A549 (cell line): ENCODE results near the gene ZNF185. TPM values are rescaled to one million over a fixed set of nuclear protein-coding genes. Genes with fewer than 3 reads are reported as not detected.

ENCODE experiments used
- ATAC-seq, 2 experiments: fragments of 200-7000 bp in 1 of 2; fragments of >200 bp in 1 of 2; cut with Nextera tagmentation in 1 of 2; cut with Tn5 transposase in 1 of 2; 3 replicates each; pipeline versions ENCODE4 v1.8.0 to v1.9.1; 2018 to 2020; ENCODE audit warnings: mild to moderate bottlenecking in 1 of 2, moderate library complexity in 1 of 2
- CTCF ChIA-PET: fragments of 300-600 bp; sonication (Branson Sonifier 250); formaldehyde crosslinking; extraction: SDS; loops from one replicate; lab custom pipeline; 2021; ENCODE audit warnings: antibody characterized with exemption, inconsistent platforms; lab: Yijun Ruan, JAX
- POLR2A ChIA-PET: fragments of 350-600 bp; formaldehyde crosslinking; extraction: SDS; loops from one replicate; lab custom pipeline; 2021; ENCODE audit warnings: antibody characterized with exemption, inconsistent platforms; lab: Yijun Ruan, JAX
- DNase-seq, 2 experiments: peaks; one replicate each; pipeline versions ENCODE4 v3.0.0 to v3.0.0-alpha.2; 2011 to 2016; ENCODE audit warnings: low read depth in 1 of 2, low spot score in 1 of 2
- FAIRE-seq: peaks from 2 replicates; lab custom pipeline; 2011; peaks lifted over from hg19 to GRCh38; lab: Jason Lieb, UNC
- H3K27ac ChIP-seq, 2 experiments: fragments of >200 bp; sonication (Bioruptor Twin); formaldehyde crosslinking; 3 replicates each; pipeline ENCODE4 v1.5.1; 2016 to 2017
- H3K4me1 ChIP-seq: fragments of >200 bp; sonication (Bioruptor Twin); formaldehyde crosslinking; 3 replicates; pipeline ENCODE4 v1.6.1; 2016
- H3K4me2 ChIP-seq: fragments of >200 bp; sonication (Bioruptor Twin); formaldehyde crosslinking; 3 replicates; pipeline ENCODE4 v1.6.1; 2016
- H3K4me3 ChIP-seq: fragments of >200 bp; sonication (Bioruptor Twin); formaldehyde crosslinking; 3 replicates; pipeline ENCODE4 v1.5.1; 2016
- H3K9me3 ChIP-seq: fragments of >200 bp; sonication (Bioruptor Twin); formaldehyde crosslinking; 3 replicates; pipeline ENCODE4 v1.6.1; 2016
- ATOH8 ChIP-seq: fragments of 250-450 bp; sonication (Bioruptor Pico); IDR thresholded peaks from 2 replicates; pipeline ENCODE4 v1.5.0; 2020; ENCODE audit warnings: low read depth, mild to moderate bottlenecking, moderate library complexity
- EHMT2 ChIP-seq: fragments of 200-600 bp; sonication (generic); IDR thresholded peaks from 2 replicates; pipeline ENCODE4 v1.6.1; 2016; ENCODE audit warnings: antibody characterized with exemption, low read depth, mild to moderate bottlenecking, moderate library complexity
- FOSL2 ChIP-seq, 2 experiments: fragments of 450-650 bp in 1 of 2; fragments of >200 bp in 1 of 2; sonication (Bioruptor Twin) in 1 of 2; formaldehyde crosslinking; IDR thresholded peaks; 2 replicates each; pipeline versions ENCODE4 v1.5.0 to v1.6.1; 2016 to 2020; ENCODE audit warnings: mild to moderate bottlenecking in 1 of 2, moderate library complexity in 1 of 2
- HES2 ChIP-seq: fragments of >200 bp; sonication (Bioruptor Twin); formaldehyde crosslinking; IDR thresholded peaks from 2 replicates; pipeline ENCODE4 v1.6.1; 2016
- JUN ChIP-seq, 2 experiments: fragments of >200 bp; sonication (Bioruptor Twin); formaldehyde crosslinking; IDR thresholded peaks; 2 replicates in 1 of 2; 3 replicates in 1 of 2; pipeline ENCODE4 v1.6.1; 2016 to 2017
- MAZ ChIP-seq: fragments of 150-350 bp; IDR thresholded peaks from 2 replicates; pipeline ENCODE4 v1.6.1; 2014; ENCODE audit warnings: antibody characterized with exemption, low read depth, low read length, borderline replicate concordance
- PBX3 ChIP-seq: IDR thresholded peaks from 2 replicates; pipeline ENCODE4 v1.6.1; 2012
- PHF8 ChIP-seq: fragments of 200-600 bp; sonication (generic); IDR thresholded peaks from 2 replicates; pipeline ENCODE4 v1.6.1; 2016; ENCODE audit warnings: low read depth, mild to moderate bottlenecking, antibody characterized with exemption, moderate library complexity, borderline replicate concordance
- POLR2AphosphoS2 ChIP-seq: conservative IDR thresholded peaks from 2 replicates; pipeline ENCODE4 v1.6.1; 2012; ENCODE audit warnings: low read length, improper control_type of control experiment, inconsistent platforms
- RARB ChIP-seq: fragments of 250-450 bp; sonication (Bioruptor Pico); IDR thresholded peaks from 2 replicates; pipeline ENCODE4 v1.8.0; 2021; ENCODE audit warnings: mild to moderate bottlenecking, moderate library complexity
- RCOR1 ChIP-seq: fragments of 150-350 bp; IDR thresholded peaks from 2 replicates; pipeline ENCODE4 v1.6.1; 2014; ENCODE audit warnings: antibody characterized with exemption, low read length, low read depth
- SMC3 ChIP-seq: fragments of >200 bp; sonication (Bioruptor Twin); formaldehyde crosslinking; IDR thresholded peaks from 3 replicates; pipeline ENCODE4 v1.6.1; 2018; ENCODE audit warnings: inconsistent platforms
- SREBF2 ChIP-seq: fragments of 450-650 bp; IDR thresholded peaks from 2 replicates; pipeline ENCODE4 v1.6.1; 2014; ENCODE audit warnings: mild to moderate bottlenecking, moderate library complexity
- USF2 ChIP-seq: fragments of 450-650 bp; IDR thresholded peaks from 2 replicates; pipeline ENCODE4 v1.6.1; 2014; ENCODE audit warnings: antibody characterized with exemption
- WGBS: methylation state at CpG from one replicate; pipeline ENCODE4 v1.1.6; 2017; ENCODE audit errors: missing lambda C conversion rate; 5-methylcytosine and 5-hydroxymethylcytosine counted together
- polyA plus RNA-seq, 4 experiments: library from polyadenylated mRNA; depleted of rRNA in 3 of 4; stranded (reverse); fragments of >200 nt; fragmentation: RNase III in 1 of 4; extraction: RNeasy Plus Mini Kit Qiagen cat#74134 plus additional on column Dnase treatment in 1 of 4; gene quantifications; 2 replicates in 3 of 4; 3 replicates in 1 of 4; pipeline ENCODE4 v1.2.3, GENCODE V29; 2011 to 2017

ZNF185 gene
- polyA plus RNA-seq, 2 of the 4 experiments (the other 2 are of a cell fraction) = 5.0 to 11.2 TPM

- Histone ChIP-seq H3K27ac (no peak overlapping the region), H3K4me3 (no peak overlapping the region), H3K9me3 (no peaks in the 10 kb centered on the region), H3K4me1 (peaks cover 8% of the 10 kb centered on the region; the same call in 1 of the 3 replicates), H3K4me2 (no peak overlapping the region)
- 88% methylated on average over 9 of the region's 11 CpGs for WGBS
- ATAC-seq = no peak
- TF ChIP-seq SMC3 (no peak), RCOR1 (no peak), EHMT2 (no peak), HES2 (no peak), JUN (IDR thresholded peaks at IDR 0.05) (no peak), POLR2AphosphoS2 (no peak), RARB (CRISPR knock-in tag) (no peak), FOSL2 (IDR thresholded peaks at IDR 0.05) (no peak), FOSL2 (CRISPR knock-in tag; IDR thresholded peaks at IDR 0.05) (no peak), PHF8 (no peak), ATOH8 (no peak)
- DNase-seq = no peak
- CTCF ChIA-PET = interaction anchor here (0.9 to 1.2 kb wide), 3 partner anchors 13 to 87 kb away, joined by 3 to 4 read pairs (median 4); no protein-coding TSS in a partner anchor
- POLR2A ChIA-PET = no interaction called here
- no peak for FAIRE-seq
These were observed 47.4 kb downstream of the ZNF185 start for GRCh38 chrX:152945021-152945979.

GRCh38 chrX:152946681-152947080, 48.8 kb downstream of the ZNF185 start:
- no peak for DNase-seq
- FAIRE-seq = no peak
- POLR2A ChIA-PET = no interaction called here
- Histone ChIP-seq H3K4me3 (no peak overlapping the region), H3K27ac (no peak overlapping the region), H3K4me1 (peaks cover 4% of the 10 kb centered on the region; the same call in 1 of the 3 replicates), H3K9me3 (no peaks in the 10 kb centered on the region), H3K4me2 (no peak overlapping the region)
- no peak for ATAC-seq
- 81% methylated on average over 6 of the region's 6 CpGs for WGBS
- CTCF ChIA-PET = interaction anchor here (0.9 to 1.9 kb wide), 2 partner anchors 11 to 14 kb away, joined by 3 to 5 read pairs; no protein-coding TSS in a partner anchor
- no peak for TF ChIP-seq MAZ
- TF ChIP-seq PBX3 = no peak
- no peak for TF ChIP-seq USF2
- TF ChIP-seq SREBF2 = no peak
- no peak for TF ChIP-seq SMC3
- no peak for TF ChIP-seq FOSL2 (IDR thresholded peaks at IDR 0.05)
- TF ChIP-seq FOSL2 (CRISPR knock-in tag; IDR thresholded peaks at IDR 0.05) = no peak
- no peak for TF ChIP-seq JUN (IDR thresholded peaks at IDR 0.05)

Other genes with a start within 250 kb of the ZNF185 start
- 0.96 and 1.3 TPM in 2 replicates for gene MAGEA3, start 199.3 kb upstream of the ZNF185 start, polyA plus RNA-seq (2011; rRNA removed)
- 2.2 to 2.3 TPM (median 2.3 TPM) in 3 replicates for gene MAGEA3, start 199.3 kb upstream of the ZNF185 start, polyA plus RNA-seq (2017; fragmentation: RNase III; extraction: RNeasy Plus Mini Kit Qiagen cat#74134 plus additional on column Dnase treatment)
- gene CSAG2, start 188.8 kb upstream of the ZNF185 start, polyA plus RNA-seq (2011; rRNA removed) = not detected in 2 replicates
- not detected in 3 replicates for gene CSAG2, start 188.8 kb upstream of the ZNF185 start, polyA plus RNA-seq (2017; fragmentation: RNase III; extraction: RNeasy Plus Mini Kit Qiagen cat#74134 plus additional on column Dnase treatment)
- 0.08 TPM in 1 of 2 replicates, not detected in the other for gene MAGEA2B, start 183.4 kb upstream of the ZNF185 start, polyA plus RNA-seq (2011; rRNA removed)
- not detected in 3 replicates for gene MAGEA2B, start 183.4 kb upstream of the ZNF185 start, polyA plus RNA-seq (2017; fragmentation: RNase III; extraction: RNeasy Plus Mini Kit Qiagen cat#74134 plus additional on column Dnase treatment)
- gene CSAG1, start 164.3 kb upstream of the ZNF185 start, polyA plus RNA-seq (2011; rRNA removed) = 1.0 and 1.4 TPM in 2 replicates
- 0.27 to 0.37 TPM in 2 of 3 replicates, not detected in the other for gene CSAG1, start 164.3 kb upstream of the ZNF185 start, polyA plus RNA-seq (2017; fragmentation: RNase III; extraction: RNeasy Plus Mini Kit Qiagen cat#74134 plus additional on column Dnase treatment)
- gene MAGEA12, start 164.3 kb upstream of the ZNF185 start, polyA plus RNA-seq (2011; rRNA removed) = 1.7 TPM in 2 replicates
- gene MAGEA12, start 164.3 kb upstream of the ZNF185 start, polyA plus RNA-seq (2017; fragmentation: RNase III; extraction: RNeasy Plus Mini Kit Qiagen cat#74134 plus additional on column Dnase treatment) = 0.12 to 0.27 TPM (median 0.25 TPM) in 3 replicates
- gene MAGEA2, start 144.2 kb upstream of the ZNF185 start, polyA plus RNA-seq (2011; rRNA removed) = 0.09 and 0.34 TPM in 2 replicates
- gene MAGEA2, start 144.2 kb upstream of the ZNF185 start, polyA plus RNA-seq (2017; fragmentation: RNase III; extraction: RNeasy Plus Mini Kit Qiagen cat#74134 plus additional on column Dnase treatment) = 0.04 to 0.05 TPM in 2 of 3 replicates, not detected in the other
- gene CSAG3, start 138.8 kb upstream of the ZNF185 start, polyA plus RNA-seq (2011; rRNA removed) = 0.10 TPM in 1 of 2 replicates, not detected in the other
- not detected in 3 replicates for gene CSAG3, start 138.8 kb upstream of the ZNF185 start, polyA plus RNA-seq (2017; fragmentation: RNase III; extraction: RNeasy Plus Mini Kit Qiagen cat#74134 plus additional on column Dnase treatment)
- gene MAGEA6, start 128.4 kb upstream of the ZNF185 start, polyA plus RNA-seq (2011; rRNA removed) = 15.2 and 21.2 TPM in 2 replicates
- gene MAGEA6, start 128.4 kb upstream of the ZNF185 start, polyA plus RNA-seq (2017; fragmentation: RNase III; extraction: RNeasy Plus Mini Kit Qiagen cat#74134 plus additional on column Dnase treatment) = 10.2 to 11.3 TPM (median 10.9 TPM) in 3 replicates
- gene CETN2, start 67.3 kb upstream of the ZNF185 start, polyA plus RNA-seq (2011; rRNA removed) = 64.7 and 69.2 TPM in 2 replicates
- 77.8 to 87.3 TPM (median 82.6 TPM) in 3 replicates for gene CETN2, start 67.3 kb upstream of the ZNF185 start, polyA plus RNA-seq (2017; fragmentation: RNase III; extraction: RNeasy Plus Mini Kit Qiagen cat#74134 plus additional on column Dnase treatment)
- gene NSDHL, start 67.0 kb upstream of the ZNF185 start, polyA plus RNA-seq (2011; rRNA removed) = 24.9 and 26.9 TPM in 2 replicates
- 43.0 to 51.3 TPM (median 50.5 TPM) in 3 replicates for gene NSDHL, start 67.0 kb upstream of the ZNF185 start, polyA plus RNA-seq (2017; fragmentation: RNase III; extraction: RNeasy Plus Mini Kit Qiagen cat#74134 plus additional on column Dnase treatment)
- gene PNMA5, start 96.0 kb downstream of the ZNF185 start, polyA plus RNA-seq (2011; rRNA removed) = not detected in 2 replicates
- gene PNMA5, start 96.0 kb downstream of the ZNF185 start, polyA plus RNA-seq (2017; fragmentation: RNase III; extraction: RNeasy Plus Mini Kit Qiagen cat#74134 plus additional on column Dnase treatment) = not detected in 3 replicates
- gene PNMA3, start 158.4 kb downstream of the ZNF185 start, polyA plus RNA-seq (2011; rRNA removed) = 0.08 and 0.11 TPM in 2 replicates
- 0.10 to 0.26 TPM (median 0.16 TPM) in 3 replicates for gene PNMA3, start 158.4 kb downstream of the ZNF185 start, polyA plus RNA-seq (2017; fragmentation: RNase III; extraction: RNeasy Plus Mini Kit Qiagen cat#74134 plus additional on column Dnase treatment)
- 0.93 and 1.1 TPM in 2 replicates for gene PNMA6A, start 174.4 kb downstream of the ZNF185 start, polyA plus RNA-seq (2011; rRNA removed)
- gene PNMA6A, start 174.4 kb downstream of the ZNF185 start, polyA plus RNA-seq (2017; fragmentation: RNase III; extraction: RNeasy Plus Mini Kit Qiagen cat#74134 plus additional on column Dnase treatment) = 2.4 to 3.3 TPM (median 2.6 TPM) in 3 replicates